ENCODE data around the gene MPC1. TPM values are rescaled to one million over a fixed set of nuclear protein-coding genes. Genes with fewer than 3 reads are reported as not detected.
"Not testable (repeated sequence)": the region's sequence is repeated elsewhere in the genome, so short reads cannot be mapped to it uniquely, and the experiment has no call there.

MPC1 gene
- total RNA-seq, 6 experiments from 2014 or later = 102 to 298 (median 180) TPM

DNA sequence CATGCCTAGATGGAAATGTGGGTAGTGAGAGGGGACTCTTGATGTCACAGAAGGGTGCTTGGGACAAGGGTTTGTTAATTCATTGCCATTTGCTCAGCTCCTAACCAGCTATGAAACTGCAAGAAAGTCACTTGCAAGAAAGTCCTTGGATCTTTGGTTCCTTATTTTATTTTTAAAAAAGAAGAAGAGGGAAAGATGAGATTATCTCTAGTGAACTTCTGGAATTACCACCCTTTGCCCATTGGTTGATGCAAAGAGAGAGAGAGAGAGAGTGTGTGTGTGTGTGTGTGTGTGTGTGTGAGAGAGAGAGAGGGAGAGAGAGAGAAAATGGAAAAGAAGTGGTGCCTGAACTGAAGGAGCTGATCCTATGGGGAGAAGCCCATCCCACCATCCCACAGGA is 35.8 kb downstream of the MPC1 start:
- intact Hi-C loops (cut with DNase I) = no loop called here
- no peaks in the 10 kb centered on the region for H3K36me3 ChIP-seq
- H3K4me1 ChIP-seq = peaks cover 0 to 22% (median 5%) of the 10 kb centered on the region in 4 donors
- no peak overlapping the region for H3K4me3 ChIP-seq
- TF ChIP-seq POLR2A (IDR thresholded peaks at IDR 0.05) = no peak
- H3K27me3 ChIP-seq = no peaks in the 10 kb centered on the region
- no peak for DNase-seq
- no peak for ATAC-seq
- H3K9me3 ChIP-seq = no peaks in the 10 kb centered on the region
- H3K27ac ChIP-seq = no peak overlapping the region

DNA sequence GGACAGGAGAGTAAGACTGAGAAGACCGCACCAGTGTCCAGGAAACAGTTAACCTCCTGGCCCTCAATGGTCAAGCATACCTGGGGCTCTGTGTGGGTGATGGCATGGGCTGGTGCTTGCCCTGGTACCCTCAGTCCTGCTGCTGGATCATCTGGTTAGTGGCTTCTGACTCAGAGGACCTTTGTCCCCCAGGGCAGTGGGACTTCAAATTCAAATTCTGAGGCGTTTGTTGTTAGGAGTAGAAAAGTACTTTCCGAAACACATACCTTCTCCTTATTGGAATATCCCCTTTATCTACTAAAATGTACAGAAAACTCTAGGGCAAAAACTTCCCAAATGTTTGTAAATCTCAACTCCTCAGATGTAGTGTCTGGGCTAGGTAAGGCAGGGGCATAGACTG is 36.3 kb downstream of the MPC1 start:
- no peak for ATAC-seq
- H3K4me1 ChIP-seq = peaks cover 0 to 26% (median 4%) of the 10 kb centered on the region in 4 donors
- no peak overlapping the region for H3K4me3 ChIP-seq
- WGBS (ENCODE audit: insufficient coverage, low coverage, low lambda C conversion rate, missing lambda C conversion rate) = 38% methylated on average over 2 of the region's 3 CpGs
- no peaks in the 10 kb centered on the region for H3K27me3 ChIP-seq
- no peaks in the 10 kb centered on the region for H3K9me3 ChIP-seq
- no peaks in the 10 kb centered on the region for H3K36me3 ChIP-seq
- intact Hi-C loops (cut with DNase I) = no loop called here
- H3K27ac ChIP-seq = no peak overlapping the region
- TF ChIP-seq POLR2A (IDR thresholded peaks at IDR 0.05) = no peak
- TF ChIP-seq, protein P1, sequence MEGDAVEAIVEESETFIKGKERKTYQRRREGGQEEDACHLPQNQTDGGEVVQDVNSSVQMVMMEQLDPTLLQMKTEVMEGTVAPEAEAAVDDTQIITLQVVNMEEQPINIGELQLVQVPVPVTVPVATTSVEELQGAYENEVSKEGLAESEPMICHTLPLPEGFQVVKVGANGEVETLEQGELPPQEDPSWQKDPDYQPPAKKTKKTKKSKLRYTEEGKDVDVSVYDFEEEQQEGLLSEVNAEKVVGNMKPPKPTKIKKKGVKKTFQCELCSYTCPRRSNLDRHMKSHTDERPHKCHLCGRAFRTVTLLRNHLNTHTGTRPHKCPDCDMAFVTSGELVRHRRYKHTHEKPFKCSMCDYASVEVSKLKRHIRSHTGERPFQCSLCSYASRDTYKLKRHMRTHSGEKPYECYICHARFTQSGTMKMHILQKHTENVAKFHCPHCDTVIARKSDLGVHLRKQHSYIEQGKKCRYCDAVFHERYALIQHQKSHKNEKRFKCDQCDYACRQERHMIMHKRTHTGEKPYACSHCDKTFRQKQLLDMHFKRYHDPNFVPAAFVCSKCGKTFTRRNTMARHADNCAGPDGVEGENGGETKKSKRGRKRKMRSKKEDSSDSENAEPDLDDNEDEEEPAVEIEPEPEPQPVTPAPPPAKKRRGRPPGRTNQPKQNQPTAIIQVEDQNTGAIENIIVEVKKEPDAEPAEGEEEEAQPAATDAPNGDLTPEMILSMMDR (IDR thresholded peaks at IDR 0.05) = no peak
- DNase-seq = no peak

DNA sequence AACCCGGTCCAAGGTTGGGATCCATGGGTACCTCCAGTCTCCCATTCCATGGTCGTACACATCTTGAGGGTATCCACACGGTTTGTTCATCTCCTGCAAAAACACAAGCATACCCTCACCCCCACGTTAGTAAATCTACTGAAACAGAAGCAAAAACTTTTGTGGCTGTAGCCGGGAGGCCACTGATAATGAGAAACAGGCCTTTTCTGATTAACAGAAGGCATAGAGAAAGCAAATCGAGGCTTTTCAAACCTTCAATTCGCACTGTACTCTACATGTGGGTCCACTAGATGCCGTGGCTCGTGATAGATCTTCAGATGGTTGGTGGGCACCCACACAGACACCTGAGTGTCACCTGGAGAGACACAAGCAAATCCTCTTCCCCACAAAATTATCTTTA is 37.1 kb downstream of the MPC1 start:
- intact Hi-C loops (cut with DNase I); H3K4me3 ChIP-seq; ATAC-seq; H3K27ac ChIP-seq; H3K9me3 ChIP-seq; DNase-seq; H3K27me3 ChIP-seq; H3K36me3 ChIP-seq: not testable (repeated sequence)
- WGBS (ENCODE audit: insufficient coverage, low coverage, low lambda C conversion rate, missing lambda C conversion rate) = 86% methylated on average over 8 of the region's 9 CpGs
- H3K4me1 ChIP-seq = peaks cover 0 to 28% (median 5%) of the 10 kb centered on the region in 4 donors

DNA sequence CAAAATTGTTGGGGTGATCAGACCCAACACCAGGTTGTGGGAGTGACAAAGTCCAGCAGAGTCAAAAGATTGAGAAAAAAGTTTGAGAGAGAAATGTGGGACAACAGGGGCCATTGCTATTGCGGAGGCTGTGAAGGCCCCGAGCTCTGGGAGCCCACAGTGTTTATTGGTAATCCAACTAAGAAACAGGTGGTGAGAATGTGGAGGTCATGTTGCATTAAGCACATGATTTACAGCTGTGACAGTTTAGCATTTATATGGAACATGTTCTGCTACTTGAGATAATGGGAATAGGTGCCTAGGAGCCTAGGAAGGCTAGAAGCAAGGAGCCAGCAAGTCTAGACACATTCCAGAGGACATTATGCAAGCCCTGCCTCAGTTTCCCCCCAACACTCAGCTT is 37.8 kb downstream of the MPC1 start:
- H3K4me3 ChIP-seq; H3K27ac ChIP-seq; DNase-seq; intact Hi-C loops (cut with DNase I); H3K27me3 ChIP-seq; H3K36me3 ChIP-seq; H3K9me3 ChIP-seq; ATAC-seq: not testable (repeated sequence)
- 100% methylated on average over 2 of the region's 2 CpGs for WGBS (ENCODE audit: insufficient coverage, low coverage, low lambda C conversion rate, missing lambda C conversion rate)
- peaks cover 0 to 34% (median 8%) of the 10 kb centered on the region in 4 donors for H3K4me1 ChIP-seq

DNA sequence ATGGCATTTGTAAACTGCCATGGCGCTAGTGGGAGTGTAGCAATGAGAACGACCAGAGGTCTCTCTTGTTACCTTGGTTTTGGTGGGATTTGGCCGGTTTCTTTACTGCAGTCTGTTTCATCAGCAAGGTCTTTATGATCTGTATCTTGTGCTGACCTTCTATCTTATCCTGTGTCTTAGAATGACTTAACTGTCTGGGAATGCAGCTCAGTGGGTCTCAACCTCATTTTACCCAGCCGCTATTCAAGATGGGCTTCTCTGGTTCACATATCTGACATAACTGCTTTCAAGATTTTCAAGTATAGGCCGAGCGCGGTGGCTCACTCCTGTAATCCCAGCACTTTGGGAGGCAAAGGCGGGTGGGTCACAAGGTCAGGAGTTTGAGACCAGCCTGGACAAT is 38.5 kb downstream of the MPC1 start:
- intact Hi-C loops (cut with DNase I) = no loop called here
- Histone ChIP-seq H3K36me3 (no peaks in the 10 kb centered on the region), H3K27ac (no peak overlapping the region), H3K4me3 (no peak overlapping the region), H3K4me1 (peaks cover 0 to 32% (median 8%) of the 10 kb centered on the region in 4 donors), H3K9me3 (no peaks in the 10 kb centered on the region), H3K27me3 (no peaks in the 10 kb centered on the region)
- WGBS (ENCODE audit: insufficient coverage, low coverage, low lambda C conversion rate, missing lambda C conversion rate) = 94% methylated on average over 8 of the region's 8 CpGs
- ATAC-seq (no peak), DNase-seq (no peak)
- TF ChIP-seq POLR2A (IDR thresholded peaks at IDR 0.05) = no peak
- TF ChIP-seq, protein P1 (IDR thresholded peaks at IDR 0.05) = no peak

DNA sequence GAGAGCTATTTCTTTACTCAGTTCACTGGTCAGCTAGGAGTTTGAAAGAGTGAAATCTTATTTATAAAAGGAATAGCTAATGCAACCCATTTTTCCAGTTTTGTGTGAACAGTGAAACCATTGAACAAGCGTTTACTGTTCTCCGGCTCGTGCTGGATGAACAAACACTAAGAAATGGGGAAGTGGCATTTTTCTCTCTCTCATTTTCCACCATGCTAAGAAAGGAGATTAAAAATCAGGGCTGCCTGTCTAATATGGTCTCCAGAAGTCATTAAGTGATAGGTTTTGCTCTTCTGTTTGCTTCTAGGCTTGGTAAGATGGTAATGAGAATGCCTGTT is 39.6 kb downstream of the MPC1 start:
- TF ChIP-seq, protein P1 (IDR thresholded peaks at IDR 0.05) = no peak
- TF ChIP-seq POLR2A (IDR thresholded peaks at IDR 0.05) = no peak
- Histone ChIP-seq H3K36me3 (no peaks in the 10 kb centered on the region), H3K27me3 (no peaks in the 10 kb centered on the region), H3K27ac (peak overlapping the region; percentile 89 to 96 (median 95)), H3K9me3 (no peaks in the 10 kb centered on the region), H3K4me1 (peaks cover 0 to 25% (median 5%) of the 10 kb centered on the region in 4 donors), H3K4me3 (peak overlapping the region; percentile 70 to 93 (median 81))
- DNase-seq = no peak
- WGBS (ENCODE audit: insufficient coverage, low coverage, low lambda C conversion rate, missing lambda C conversion rate) = 3% methylated on average over 3 of the region's 3 CpGs
- intact Hi-C loops (cut with DNase I) = no loop called here
- peak in 2 of 4 donors; percentile 2 to 6 for ATAC-seq

All from right lobe of liver (tissue), 6 donors.